WTC11 (cell line): ENCODE results near the gene NINJ2. TPM values are rescaled to one million over a fixed set of nuclear protein-coding genes. Genes with fewer than 3 reads are reported as not detected.
A peak's percentile ranks its signal among the peaks of the same experiment; 100 is the strongest.

Source experiments
- ATAC-seq: fragments of 200-7000 bp; cut with Tn5 transposase; 2 replicates; pipeline ENCODE4 v1.10.0; 2021; ENCODE audit warnings: mild to moderate bottlenecking, moderate library complexity
- CTCF ChIA-PET: fragments of 300-600 bp; sonication (Branson Sonifier 250); formaldehyde crosslinking; loops from one replicate; lab custom pipeline; 2021; ENCODE audit warnings: antibody characterized with exemption; lab: Charles Lee
- POLR2A ChIA-PET: fragments of 350-600 bp; sonication (Branson Sonifier 250); formaldehyde crosslinking; loops from one replicate; lab custom pipeline; 2021; ENCODE audit warnings: antibody characterized with exemption; lab: Charles Lee
- DNase-seq: peaks from one replicate; pipeline ENCODE4 v3.0.0; 2021; ENCODE audit warnings: low spot score
- H3K27ac Mint-ChIP-seq: 2 replicates; pipeline ENCODE4 v1.8.0; 2021; ENCODE audit warnings: mixed read lengths
- H3K27me3 Mint-ChIP-seq: 2 replicates; pipeline ENCODE4 v1.8.0; 2021; ENCODE audit warnings: low read depth, mild to moderate bottlenecking, moderate library complexity, mixed read lengths
- H3K36me3 Mint-ChIP-seq: 2 replicates; pipeline ENCODE4 v1.8.0; 2021; ENCODE audit warnings: mixed read lengths
- H3K4me1 Mint-ChIP-seq: 2 replicates; pipeline ENCODE4 v1.8.0; 2022; ENCODE audit warnings: mixed read lengths
- H3K4me3 Mint-ChIP-seq: 2 replicates; pipeline ENCODE4 v1.8.0; 2021; ENCODE audit warnings: mild to moderate bottlenecking, moderate library complexity, mixed read lengths
- H3K9me3 Mint-ChIP-seq: 2 replicates; pipeline ENCODE4 v1.8.0; 2021; ENCODE audit warnings: mixed read lengths
- AFF4 ChIP-seq: sonication (generic); formaldehyde crosslinking; IDR thresholded peaks from 2 replicates; pipeline ENCODE4 v1.8.1; 2023; ENCODE audit warnings: mild to moderate bottlenecking, missing genetic modification reagents, borderline replicate concordance
- CTCF ChIP-seq: fragments of 200-600 bp; IDR thresholded peaks from 2 replicates; pipeline ENCODE4 v1.8.0; 2022; ENCODE audit warnings: antibody characterized with exemption
- E2F5 ChIP-seq: sonication (generic); formaldehyde crosslinking; IDR thresholded peaks from 2 replicates; pipeline ENCODE4 v1.8.1; 2022; ENCODE audit warnings: mild to moderate bottlenecking, moderate library complexity, missing genetic modification reagents
- ELF4 ChIP-seq: sonication (generic); formaldehyde crosslinking; IDR thresholded peaks from 2 replicates; pipeline ENCODE4 v1.8.1; 2022; ENCODE audit warnings: low read depth, mild to moderate bottlenecking, moderate library complexity, missing genetic modification reagents
- EMX1 ChIP-seq: fragments of 250-450 bp; sonication (Bioruptor Pico); IDR thresholded peaks from 2 replicates; pipeline ENCODE4 v1.8.0; 2021; ENCODE audit warnings: mild to moderate bottlenecking
- FOXP1 ChIP-seq: sonication (generic); formaldehyde crosslinking; IDR thresholded peaks from 2 replicates; pipeline ENCODE4 v1.8.0; 2022; ENCODE audit warnings: missing genetic modification reagents, mild to moderate bottlenecking, moderate library complexity, borderline replicate concordance
- FOXP4 ChIP-seq: sonication (generic); formaldehyde crosslinking; IDR thresholded peaks from 2 replicates; pipeline ENCODE4 v1.8.0; 2022; ENCODE audit warnings: mild to moderate bottlenecking, missing genetic modification reagents
- GABPB1 ChIP-seq: sonication (generic); formaldehyde crosslinking; IDR thresholded peaks from 2 replicates; pipeline ENCODE4 v1.8.1; 2023; ENCODE audit warnings: mild to moderate bottlenecking, missing genetic modification reagents
- GRHL2 ChIP-seq: fragments of 250-450 bp; sonication (Bioruptor Pico); IDR thresholded peaks from 2 replicates; pipeline ENCODE4 v1.8.0; 2022; ENCODE audit warnings: mild to moderate bottlenecking, moderate library complexity; ENCODE audit not compliant: insufficient replicate concordance, severe bottlenecking
- KAT7 ChIP-seq: sonication (generic); formaldehyde crosslinking; IDR thresholded peaks from 2 replicates; pipeline ENCODE4 v1.8.1; 2023; ENCODE audit warnings: missing genetic modification reagents, mild to moderate bottlenecking, borderline replicate concordance
- MAX ChIP-seq: sonication (generic); formaldehyde crosslinking; IDR thresholded peaks from 2 replicates; pipeline ENCODE4 v1.8.0; 2022; ENCODE audit warnings: mild to moderate bottlenecking, missing genetic modification reagents
- SOX15 ChIP-seq: fragments of 250-450 bp; sonication (Bioruptor Pico); IDR thresholded peaks from 2 replicates; pipeline ENCODE4 v1.9.0; 2021; ENCODE audit warnings: mild to moderate bottlenecking
- TP53 ChIP-seq: sonication (generic); formaldehyde crosslinking; IDR thresholded peaks from 2 replicates; pipeline ENCODE4 v1.8.1; 2023; ENCODE audit warnings: mild to moderate bottlenecking, missing genetic modification reagents
- ZNF219 ChIP-seq: sonication (generic); formaldehyde crosslinking; IDR thresholded peaks from 2 replicates; pipeline ENCODE4 v1.8.0; 2023; ENCODE audit warnings: missing genetic modification reagents, mild to moderate bottlenecking, borderline replicate concordance
- ZNF281 ChIP-seq: sonication (generic); formaldehyde crosslinking; IDR thresholded peaks from 2 replicates; pipeline ENCODE4 v1.8.0; 2023; ENCODE audit warnings: mild to moderate bottlenecking, missing genetic modification reagents
- ZNF671 ChIP-seq: fragments of 250-450 bp; sonication (Bioruptor Pico); IDR thresholded peaks from 2 replicates; pipeline ENCODE4 v1.8.0; 2021; ENCODE audit warnings: mild to moderate bottlenecking
- total RNA-seq: library from RNA; stranded (reverse); gene quantifications from 3 replicates; pipeline ENCODE4 v1.2.3, GENCODE V29; 2021

Gene NINJ2
- total RNA-seq, 1 experiment from 2014 or later, result 0.42 TPM

GRCh38 chr12:585062-586061 is 77.9 kb downstream of the NINJ2 start:
- peaks cover 13% of the 10 kb centered on the region for H3K9me3 Mint-ChIP-seq
- no peaks in the 10 kb centered on the region for H3K27me3 Mint-ChIP-seq
- no peak overlapping the region for H3K27ac Mint-ChIP-seq
- POLR2A ChIA-PET, result no interaction called here
- no peaks in the 10 kb centered on the region for H3K36me3 Mint-ChIP-seq
- H3K4me1 Mint-ChIP-seq, result no peaks in the 10 kb centered on the region
- TF ChIP-seq FOXP1 (no peak), E2F5 (CRISPR knock-in tag) (no peak), AFF4 (CRISPR knock-in tag) (no peak), GABPB1 (CRISPR knock-in tag) (0 out of 2 replicates have a peak, but pooled peaks have one; percentile 26)
- DNase-seq (no peak), ATAC-seq (no peak)
- no peak overlapping the region for H3K4me3 Mint-ChIP-seq
- CTCF ChIA-PET, result interaction anchor here (0.7 to 1.9 kb wide), 2 partner anchors 9 to 165 kb away, joined by 3 to 10 read pairs; no protein-coding TSS in a partner anchor

- ATAC-seq (no peak), DNase-seq (no peak)
- Mint-ChIP-seq H3K9me3 (peaks cover 5% of the 10 kb centered on the region), H3K4me3 (no peak overlapping the region), H3K36me3 (no peaks in the 10 kb centered on the region), H3K4me1 (peaks cover 13% of the 10 kb centered on the region), H3K27ac (no peak overlapping the region), H3K27me3 (no peaks in the 10 kb centered on the region)
- ChIA-PET CTCF (interaction anchor here (1.0 to 1.1 kb wide), 2 partner anchors 168 to 510 kb away, joined by 3 read pairs; no protein-coding TSS in a partner anchor), POLR2A (no interaction called here)
- TF ChIP-seq GABPB1 (CRISPR knock-in tag), result peak; percentile 60; the same call in 1 of the 2 replicates
- TF ChIP-seq CTCF, result no peak
Observed at GRCh38 chr12:583251-583869, 79.9 kb downstream of the NINJ2 start.

- H3K4me1 Mint-ChIP-seq, result peaks cover 19% of the 10 kb centered on the region
- no peak for DNase-seq
- no peak overlapping the region for H3K27ac Mint-ChIP-seq
- peaks cover 4% of the 10 kb centered on the region for H3K27me3 Mint-ChIP-seq
- no peak for ATAC-seq
- POLR2A ChIA-PET, result no interaction called here
- no peaks in the 10 kb centered on the region for H3K9me3 Mint-ChIP-seq
- no peaks in the 10 kb centered on the region for H3K36me3 Mint-ChIP-seq
- H3K4me3 Mint-ChIP-seq, result no peak overlapping the region
- CTCF ChIA-PET, result interaction anchor here (0.5 to 0.8 kb wide), 2 partner anchors 11 to 393 kb away, joined by 3 to 5 read pairs; no protein-coding TSS in a partner anchor
- TF ChIP-seq TP53 (CRISPR knock-in tag), result no peak
- TF ChIP-seq KAT7, result no peak
- TF ChIP-seq ZNF219 (CRISPR knock-in tag), result no peak
- no peak for TF ChIP-seq MAX (CRISPR knock-in tag)
- TF ChIP-seq EMX1 (CRISPR knock-in tag), result no peak
- no peak for TF ChIP-seq FOXP4
- TF ChIP-seq GRHL2 (CRISPR knock-in tag), result no peak
- TF ChIP-seq SOX15 (CRISPR knock-in tag), result no peak
- no peak for TF ChIP-seq ZNF281 (CRISPR knock-in tag)
- no peak for TF ChIP-seq ELF4 (CRISPR knock-in tag)
- TF ChIP-seq ZNF671 (CRISPR knock-in tag), result no peak
Observed at GRCh38 chr12:581746-582145, 81.5 kb downstream of the NINJ2 start.
